Measurements from ENCODE around the gene TSPAN4. TPM values are rescaled to one million over a fixed set of nuclear protein-coding genes. Genes with fewer than 3 reads are reported as not detected.
A peak's percentile ranks its signal among the peaks of the same experiment; 100 is the strongest.

TSPAN4 gene
- polyA plus RNA-seq, 4 donors, result 5.1 to 53.3 (median 10.2) TPM

DNA sequence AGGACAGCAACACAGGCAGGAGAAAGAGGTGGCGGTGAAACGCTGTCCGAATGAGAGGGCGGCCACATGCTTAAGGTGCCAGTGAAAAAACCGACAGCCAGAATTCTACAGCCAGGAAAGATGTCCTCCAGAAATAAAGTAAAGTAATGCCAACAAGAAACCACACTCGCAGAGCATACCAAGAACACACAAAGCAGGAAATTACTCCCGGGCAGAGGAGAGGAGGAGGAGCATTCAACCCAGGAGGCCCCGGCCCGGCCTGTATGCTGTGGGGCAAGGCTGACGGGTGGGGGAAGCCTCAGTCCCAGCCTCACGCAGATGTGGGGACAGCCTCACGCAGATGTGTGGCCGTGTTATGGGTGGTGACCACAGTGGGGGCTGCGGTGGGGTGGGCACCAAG, 39.9 kb downstream of the TSPAN4 start:
- no peak for FAIRE-seq
- no peaks in the 10 kb centered on the region for H3K4me1 ChIP-seq (ENCODE audit: control insufficient read depth in 3 of 3, insufficient read depth in 2 of 3, low read depth in 1 of 3, low read length in 2 of 3)
- H3K9me3 ChIP-seq (ENCODE audit: control insufficient read depth in 2 of 2, insufficient read depth in 1 of 2, low read depth in 1 of 2, low read length in 1 of 2), result no peaks in the 10 kb centered on the region
- H3K36me3 ChIP-seq (ENCODE audit: control insufficient read depth in 3 of 3, insufficient read depth in 2 of 3, low read depth in 1 of 3, low read length in 3 of 3), result peaks cover 0 to 80% (median 4%) of the 10 kb centered on the region in 3 donors
- no peak overlapping the region for H3K4me3 ChIP-seq (ENCODE audit: low read depth in 1 of 3, low read length in 3 of 3)
- no peak for DNase-seq
- 86 to 94% (median 88%) methylated on average over 14 of the region's 14 CpGs for WGBS, 3 donors
- no peaks in the 10 kb centered on the region for H3K27me3 ChIP-seq (ENCODE audit: control insufficient read depth in 3 of 3, insufficient read depth in 3 of 3, low read length in 3 of 3)
- H3K27ac ChIP-seq (ENCODE audit: low read depth in 1 of 3, low read length in 2 of 3), result no peak overlapping the region

DNA sequence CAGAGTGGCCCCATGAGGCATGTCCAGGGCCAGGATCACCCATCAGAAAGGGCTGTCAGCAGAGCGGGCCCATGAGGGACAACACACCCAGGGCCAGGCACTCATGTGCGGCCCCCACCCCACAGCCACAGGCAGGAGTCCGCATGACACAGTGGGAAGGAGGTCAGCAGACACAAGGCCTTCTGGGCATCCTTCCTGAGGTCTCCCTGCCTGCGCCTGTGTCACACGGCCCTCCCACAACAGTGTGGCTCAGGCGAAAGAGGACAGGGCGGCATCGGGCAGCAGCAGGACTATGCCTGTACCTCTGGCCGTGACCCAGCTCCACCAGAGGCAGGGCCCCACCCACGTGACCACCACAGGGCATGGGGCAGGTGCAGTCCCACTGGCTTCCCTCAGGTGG, 40.9 kb downstream of the TSPAN4 start:
- H3K4me1 ChIP-seq (ENCODE audit: control insufficient read depth in 3 of 3, insufficient read depth in 2 of 3, low read depth in 1 of 3, low read length in 2 of 3), result no peaks in the 10 kb centered on the region
- DNase-seq (no peak), FAIRE-seq (no peak)
- no peaks in the 10 kb centered on the region for H3K27me3 ChIP-seq (ENCODE audit: control insufficient read depth in 3 of 3, insufficient read depth in 3 of 3, low read length in 3 of 3)
- H3K9me3 ChIP-seq (ENCODE audit: control insufficient read depth in 2 of 2, insufficient read depth in 1 of 2, low read depth in 1 of 2, low read length in 1 of 2), result no peaks in the 10 kb centered on the region
- peaks cover 0 to 84% (median 4%) of the 10 kb centered on the region in 3 donors for H3K36me3 ChIP-seq (ENCODE audit: control insufficient read depth in 3 of 3, insufficient read depth in 2 of 3, low read depth in 1 of 3, low read length in 3 of 3)
- H3K4me3 ChIP-seq (ENCODE audit: low read depth in 1 of 3, low read length in 3 of 3), result no peak overlapping the region
- 82 to 92% (median 88%) methylated on average over 8 to 10 of the region's 10 CpGs for WGBS, 3 donors
- no peak overlapping the region for H3K27ac ChIP-seq (ENCODE audit: low read depth in 1 of 3, low read length in 2 of 3)

DNA sequence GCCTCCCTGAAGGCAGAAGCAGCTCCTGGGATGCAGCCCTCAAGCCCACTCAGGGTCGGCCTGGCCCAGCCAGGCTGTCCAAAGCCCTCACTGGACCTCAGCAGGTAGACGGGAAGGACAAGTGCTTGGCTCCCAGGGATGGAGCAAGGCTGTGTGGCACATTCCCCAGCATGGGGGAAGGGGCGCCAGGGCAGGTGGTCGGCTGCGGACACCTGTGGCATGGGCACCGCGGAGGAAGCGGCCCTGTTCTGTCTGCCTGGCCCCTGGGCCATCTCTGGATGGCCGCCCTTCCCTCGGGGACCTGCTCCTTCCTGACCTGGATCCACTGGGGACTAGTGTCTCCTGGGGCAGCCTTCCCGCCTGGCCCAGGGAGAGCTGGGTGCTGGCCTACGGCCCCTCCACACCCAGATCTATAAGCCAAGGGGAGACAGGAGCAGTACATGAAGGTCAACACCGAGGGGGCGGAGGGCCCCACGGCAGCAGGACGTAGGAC, 42.0 kb downstream of the TSPAN4 start:
- Histone ChIP-seq H3K4me3 (ENCODE audit: low read depth in 1 of 3, low read length in 3 of 3) (no peak overlapping the region), H3K27me3 (ENCODE audit: control insufficient read depth in 3 of 3, insufficient read depth in 3 of 3, low read length in 3 of 3) (no peaks in the 10 kb centered on the region), H3K9me3 (ENCODE audit: control insufficient read depth in 2 of 2, insufficient read depth in 1 of 2, low read depth in 1 of 2, low read length in 1 of 2) (no peaks in the 10 kb centered on the region), H3K27ac (ENCODE audit: low read depth in 1 of 3, low read length in 2 of 3) (no peak overlapping the region), H3K4me1 (ENCODE audit: control insufficient read depth in 3 of 3, insufficient read depth in 2 of 3, low read depth in 1 of 3, low read length in 2 of 3) (no peaks in the 10 kb centered on the region), H3K36me3 (ENCODE audit: control insufficient read depth in 3 of 3, insufficient read depth in 2 of 3, low read depth in 1 of 3, low read length in 3 of 3) (peaks cover 0 to 88% (median 4%) of the 10 kb centered on the region in 3 donors)
- DNase-seq (no peak), FAIRE-seq (no peak)
- 88 to 89% (median 88%) methylated on average over 15 to 16 of the region's 16 CpGs for WGBS, 3 donors

- 97 to 98% (median 97%) methylated on average over 17 of the region's 17 CpGs for WGBS, 3 donors
- Histone ChIP-seq H3K4me3 (ENCODE audit: low read depth in 1 of 3, low read length in 3 of 3) (no peak overlapping the region), H3K27me3 (ENCODE audit: control insufficient read depth in 3 of 3, insufficient read depth in 3 of 3, low read length in 3 of 3) (no peaks in the 10 kb centered on the region), H3K36me3 (ENCODE audit: control insufficient read depth in 3 of 3, insufficient read depth in 2 of 3, low read depth in 1 of 3, low read length in 3 of 3) (peaks cover 0 to 89% (median 4%) of the 10 kb centered on the region in 3 donors), H3K4me1 (ENCODE audit: control insufficient read depth in 3 of 3, insufficient read depth in 2 of 3, low read depth in 1 of 3, low read length in 2 of 3) (no peaks in the 10 kb centered on the region), H3K27ac (ENCODE audit: low read depth in 1 of 3, low read length in 2 of 3) (no peak overlapping the region), H3K9me3 (ENCODE audit: control insufficient read depth in 2 of 2, insufficient read depth in 1 of 2, low read depth in 1 of 2, low read length in 1 of 2) (no peaks in the 10 kb centered on the region)
- FAIRE-seq (no peak), DNase-seq (no peak)
These were observed 43.9 kb downstream of the TSPAN4 start for GRCh38 chr11:886568-886967.

GRCh38 chr11:887589-887988, 44.9 kb downstream of the TSPAN4 start:
- Histone ChIP-seq H3K36me3 (ENCODE audit: control insufficient read depth in 3 of 3, insufficient read depth in 2 of 3, low read depth in 1 of 3, low read length in 3 of 3) (peaks cover 0 to 91% (median 4%) of the 10 kb centered on the region in 3 donors), H3K4me3 (ENCODE audit: low read depth in 1 of 3, low read length in 3 of 3) (no peak overlapping the region), H3K27ac (ENCODE audit: low read depth in 1 of 3, low read length in 2 of 3) (no peak overlapping the region), H3K27me3 (ENCODE audit: control insufficient read depth in 3 of 3, insufficient read depth in 3 of 3, low read length in 3 of 3) (no peaks in the 10 kb centered on the region), H3K4me1 (ENCODE audit: control insufficient read depth in 3 of 3, insufficient read depth in 2 of 3, low read depth in 1 of 3, low read length in 2 of 3) (no peaks in the 10 kb centered on the region), H3K9me3 (ENCODE audit: control insufficient read depth in 2 of 2, insufficient read depth in 1 of 2, low read depth in 1 of 2, low read length in 1 of 2) (no peaks in the 10 kb centered on the region)
- WGBS, 3 donors, result 92 to 96% (median 94%) methylated on average over 14 of the region's 14 CpGs
- FAIRE-seq (no peak), DNase-seq (no peak)

- 89 to 93% (median 92%) methylated on average over 40 to 45 of the region's 45 CpGs for WGBS, 3 donors
- no peak for FAIRE-seq
- Histone ChIP-seq H3K27me3 (ENCODE audit: control insufficient read depth in 3 of 3, insufficient read depth in 3 of 3, low read length in 3 of 3) (no peaks in the 10 kb centered on the region), H3K27ac (ENCODE audit: low read depth in 1 of 3, low read length in 2 of 3) (no peak overlapping the region), H3K36me3 (ENCODE audit: control insufficient read depth in 3 of 3, insufficient read depth in 2 of 3, low read depth in 1 of 3, low read length in 3 of 3) (peaks cover 0 to 90% (median 0%) of the 10 kb centered on the region in 3 donors), H3K9me3 (ENCODE audit: control insufficient read depth in 2 of 2, insufficient read depth in 1 of 2, low read depth in 1 of 2, low read length in 1 of 2) (no peaks in the 10 kb centered on the region), H3K4me1 (ENCODE audit: control insufficient read depth in 3 of 3, insufficient read depth in 2 of 3, low read depth in 1 of 3, low read length in 2 of 3) (no peaks in the 10 kb centered on the region), H3K4me3 (ENCODE audit: low read depth in 1 of 3, low read length in 3 of 3) (no peak overlapping the region)
- no peak for DNase-seq
These were observed 45.9 kb downstream of the TSPAN4 start for GRCh38 chr11:888310-889212.

DNA sequence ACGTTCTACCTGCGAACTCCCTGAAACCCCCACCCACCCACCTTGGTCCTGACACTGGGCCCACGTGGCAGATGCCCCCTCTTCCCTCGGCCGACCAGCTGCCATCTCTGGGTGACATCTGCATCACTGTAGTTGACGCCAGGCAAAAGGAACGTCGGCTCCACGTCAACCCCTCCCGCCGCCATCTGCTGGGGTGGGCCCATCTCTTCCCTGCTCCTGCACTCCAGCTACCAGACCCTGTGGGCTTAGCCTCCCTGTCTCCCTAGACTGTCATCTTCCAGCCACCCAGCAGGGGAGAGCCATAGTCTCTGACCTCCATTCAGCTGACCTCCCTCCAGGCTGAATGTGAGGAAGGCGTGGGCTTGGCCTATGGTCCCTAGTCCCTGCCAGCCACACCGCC, 46.6 kb downstream of the TSPAN4 start:
- H3K27me3 ChIP-seq (ENCODE audit: control insufficient read depth in 3 of 3, insufficient read depth in 3 of 3, low read length in 3 of 3), result no peaks in the 10 kb centered on the region

GRCh38 chr11:889687-890475, 47.2 kb downstream of the TSPAN4 start:
- H3K9me3 ChIP-seq (ENCODE audit: control insufficient read depth in 2 of 2, insufficient read depth in 1 of 2, low read depth in 1 of 2, low read length in 1 of 2), result no peaks in the 10 kb centered on the region
- FAIRE-seq, result no peak

More for the DNA sequence above, 46.6 kb downstream of the TSPAN4 start:
- H3K4me3 ChIP-seq (ENCODE audit: low read depth in 1 of 3, low read length in 3 of 3), result no peak overlapping the region
- 93 to 97% (median 95%) methylated on average over 13 of the region's 13 CpGs for WGBS, 3 donors
- no peaks in the 10 kb centered on the region for H3K4me1 ChIP-seq (ENCODE audit: control insufficient read depth in 3 of 3, insufficient read depth in 2 of 3, low read depth in 1 of 3, low read length in 2 of 3)
- DNase-seq (no peak), FAIRE-seq (no peak)
- H3K36me3 ChIP-seq (ENCODE audit: control insufficient read depth in 3 of 3, insufficient read depth in 2 of 3, low read depth in 1 of 3, low read length in 3 of 3), result peaks cover 0 to 85% (median 0%) of the 10 kb centered on the region in 3 donors
- H3K9me3 ChIP-seq (ENCODE audit: control insufficient read depth in 2 of 2, insufficient read depth in 1 of 2, low read depth in 1 of 2, low read length in 1 of 2), result no peaks in the 10 kb centered on the region
- no peak overlapping the region for H3K27ac ChIP-seq (ENCODE audit: low read depth in 1 of 3, low read length in 2 of 3)

More at GRCh38 chr11:889687-890475, 47.2 kb downstream of the TSPAN4 start:
- DNase-seq, result no peak
- WGBS, 3 donors, result 92 to 96% (median 93%) methylated on average over 32 of the region's 32 CpGs
- Histone ChIP-seq H3K4me1 (ENCODE audit: control insufficient read depth in 3 of 3, insufficient read depth in 2 of 3, low read depth in 1 of 3, low read length in 2 of 3) (no peaks in the 10 kb centered on the region), H3K36me3 (ENCODE audit: control insufficient read depth in 3 of 3, insufficient read depth in 2 of 3, low read depth in 1 of 3, low read length in 3 of 3) (peaks cover 0 to 85% (median 0%) of the 10 kb centered on the region in 3 donors), H3K4me3 (ENCODE audit: low read depth in 1 of 3, low read length in 3 of 3) (no peak overlapping the region), H3K27ac (ENCODE audit: low read depth in 1 of 3, low read length in 2 of 3) (peak overlapping the region in 1 of 3 donors; percentile 17), H3K27me3 (ENCODE audit: control insufficient read depth in 3 of 3, insufficient read depth in 3 of 3, low read length in 3 of 3) (no peaks in the 10 kb centered on the region)

Measured in small intestine (tissue), 7 donors.